ENCODE results near the gene H2AZ2. TPM values are rescaled to one million over a fixed set of nuclear protein-coding genes. Genes with fewer than 3 reads are reported as not detected.
A peak's percentile ranks its signal among the peaks of the same experiment; 100 is the strongest.

The H2AZ2 gene
- 100 to 1,000 TPM; 126 to 242 (median 158) TPM for total RNA-seq
- long read RNA-seq, donor 1, transcript H2AFV-201 (5 exons, 3,804 nt), result minor isoform, 5 of 102 reads
- long read RNA-seq, donor 1, transcript H2AFV-202 (5 exons, 752 nt), result major isoform, 51 of 102 reads
- long read RNA-seq, donor 1, transcript H2AFV-204 (4 exons, 687 nt), result minor isoform, 6 of 102 reads
- long read RNA-seq, donor 1, partial matches to known transcripts, result 0 of 102 reads
- long read RNA-seq, donor 1, other reads (novel, unspliced or antisense), result 31 of 102 reads
- long read RNA-seq, donor 2, transcript H2AFV-202 (5 exons, 752 nt), result major isoform, 40 of 58 reads
- long read RNA-seq, donor 2, partial matches to known transcripts, result 6 of 58 reads
- long read RNA-seq, donor 2, other reads (novel, unspliced or antisense), result 4 of 58 reads

DNA sequence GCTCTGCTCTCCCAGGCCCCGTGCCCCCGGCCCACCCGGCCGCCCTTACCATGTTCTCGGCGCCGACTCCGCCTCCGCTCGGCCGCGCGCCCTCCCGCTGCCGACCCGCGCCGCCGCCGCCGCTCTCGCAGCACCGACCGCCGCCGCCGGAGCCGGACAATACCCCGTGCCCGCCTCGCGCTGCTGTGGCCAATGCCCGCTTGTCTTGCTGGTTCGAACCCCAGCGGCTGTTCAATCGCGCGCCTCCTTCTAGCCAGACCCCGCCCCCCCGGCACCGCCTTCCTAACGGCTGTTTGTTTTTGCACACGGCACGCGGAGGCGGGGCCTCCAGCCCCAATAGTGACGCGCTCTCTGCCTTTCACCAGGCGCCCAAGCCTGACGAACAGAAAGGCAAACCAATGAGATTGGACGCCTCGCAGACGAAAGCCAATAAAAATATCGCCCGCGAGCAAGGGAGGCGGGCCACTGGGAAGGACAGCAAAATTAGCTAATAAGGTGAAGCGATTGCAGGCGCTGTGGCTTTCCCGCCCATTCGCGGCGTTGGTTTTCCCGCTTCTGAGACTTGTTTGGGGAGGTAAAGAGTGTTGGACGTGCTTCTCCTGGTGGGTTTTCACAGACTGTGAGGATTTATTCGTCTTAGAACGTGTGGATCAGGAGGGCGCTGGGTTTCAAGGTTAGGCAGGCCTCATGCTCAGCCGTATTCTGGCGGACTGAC lies at the start of gene H2AZ2:
H2AZ2 (minus strand) TSS at position 168 of the 715 bp plus-strand sequence; CDS start at position 52, 116 bp downstream.
- intact Hi-C loops (cut with DNase I, micrococcal nuclease), result loop anchor here in 1 of 2 donors (10.0 kb wide), 1 partner anchor 263 kb away; the partner anchor contains the start of gene TMED4
- ATAC-seq, result peak; percentile 94
- DNase-seq, result peak; percentile 100
- H3K36me3 ChIP-seq (ENCODE audit: low read depth), result peaks cover 6% of the 10 kb centered on the region
- peaks cover 8% of the 10 kb centered on the region for H3K4me1 ChIP-seq (ENCODE audit: low read depth)
- H3K9me3 ChIP-seq, result no peaks in the 10 kb centered on the region
- TF ChIP-seq, protein P1, sequence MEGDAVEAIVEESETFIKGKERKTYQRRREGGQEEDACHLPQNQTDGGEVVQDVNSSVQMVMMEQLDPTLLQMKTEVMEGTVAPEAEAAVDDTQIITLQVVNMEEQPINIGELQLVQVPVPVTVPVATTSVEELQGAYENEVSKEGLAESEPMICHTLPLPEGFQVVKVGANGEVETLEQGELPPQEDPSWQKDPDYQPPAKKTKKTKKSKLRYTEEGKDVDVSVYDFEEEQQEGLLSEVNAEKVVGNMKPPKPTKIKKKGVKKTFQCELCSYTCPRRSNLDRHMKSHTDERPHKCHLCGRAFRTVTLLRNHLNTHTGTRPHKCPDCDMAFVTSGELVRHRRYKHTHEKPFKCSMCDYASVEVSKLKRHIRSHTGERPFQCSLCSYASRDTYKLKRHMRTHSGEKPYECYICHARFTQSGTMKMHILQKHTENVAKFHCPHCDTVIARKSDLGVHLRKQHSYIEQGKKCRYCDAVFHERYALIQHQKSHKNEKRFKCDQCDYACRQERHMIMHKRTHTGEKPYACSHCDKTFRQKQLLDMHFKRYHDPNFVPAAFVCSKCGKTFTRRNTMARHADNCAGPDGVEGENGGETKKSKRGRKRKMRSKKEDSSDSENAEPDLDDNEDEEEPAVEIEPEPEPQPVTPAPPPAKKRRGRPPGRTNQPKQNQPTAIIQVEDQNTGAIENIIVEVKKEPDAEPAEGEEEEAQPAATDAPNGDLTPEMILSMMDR (IDR thresholded peaks at IDR 0.05), result no peak
- H3K4me3 ChIP-seq, result peak within 1 kb of the TSS; percentile 61

DNA sequence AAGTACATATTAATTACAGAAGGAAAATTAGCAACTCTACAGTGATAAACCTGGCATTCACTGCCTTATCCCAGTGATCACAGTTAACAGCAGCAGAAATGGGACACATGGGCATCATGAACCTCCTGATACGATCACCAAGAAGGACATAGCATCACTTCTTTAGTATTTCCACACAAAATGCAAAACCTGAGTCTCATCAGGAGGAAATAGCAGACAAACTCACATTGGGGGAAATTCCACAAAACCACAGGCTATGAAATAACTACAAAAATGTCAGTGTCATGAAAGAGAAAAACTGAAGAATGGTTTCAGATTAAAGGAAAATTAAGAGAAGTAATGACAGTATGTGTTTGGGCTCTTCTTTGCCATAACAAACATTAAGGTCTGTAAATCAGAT lies 49.4 kb upstream of the H2AZ2 start:
- DNase-seq, result no peak
- TF ChIP-seq, protein P1 (IDR thresholded peaks at IDR 0.05), result no peak
- ATAC-seq, result no peak
- no peaks in the 10 kb centered on the region for H3K9me3 ChIP-seq
- intact Hi-C loops (cut with DNase I, micrococcal nuclease), result no loop called here
- H3K36me3 ChIP-seq (ENCODE audit: low read depth), result no peaks in the 10 kb centered on the region
- H3K4me1 ChIP-seq (ENCODE audit: low read depth), result no peaks in the 10 kb centered on the region
- no peak overlapping the region for H3K4me3 ChIP-seq

DNA sequence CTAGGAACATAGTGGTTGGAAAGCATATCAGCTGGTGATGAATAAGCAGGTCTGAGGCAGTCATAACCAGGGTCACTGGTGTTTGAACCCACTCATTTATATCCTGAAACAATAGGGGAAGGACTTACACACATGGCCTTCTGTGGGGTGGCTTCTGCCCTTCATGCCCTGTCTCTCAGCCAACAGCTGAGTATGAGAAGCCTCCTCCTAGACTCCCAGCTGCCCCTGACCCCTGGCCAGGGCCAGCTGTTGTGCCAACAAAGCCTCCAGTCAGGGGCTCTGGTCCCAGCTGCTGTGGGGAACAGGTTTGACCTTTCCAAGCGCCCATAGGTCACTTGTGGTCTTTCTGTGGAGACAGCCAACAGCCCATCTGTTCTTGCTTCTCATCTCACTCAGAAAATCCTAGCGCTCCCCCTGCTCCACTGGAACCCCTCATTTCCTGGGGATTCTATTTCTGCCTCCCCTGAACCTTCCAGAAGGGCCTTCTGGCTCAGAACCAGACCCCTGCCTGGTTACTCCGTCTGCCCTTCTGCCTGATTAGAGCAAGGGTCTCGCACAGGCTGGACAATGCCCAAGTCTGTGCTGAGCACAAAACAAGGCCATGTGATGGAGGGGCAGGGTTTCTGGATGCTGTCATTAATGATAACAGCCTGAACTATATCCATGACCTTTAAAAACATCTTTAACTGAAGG lies 47.1 kb upstream of the H2AZ2 start:
- DNase-seq (no peak), ATAC-seq (no peak)
- TF ChIP-seq, protein P1 (IDR thresholded peaks at IDR 0.05), result no peak
- Histone ChIP-seq H3K4me1 (ENCODE audit: low read depth) (no peaks in the 10 kb centered on the region), H3K4me3 (no peak overlapping the region), H3K36me3 (ENCODE audit: low read depth) (no peaks in the 10 kb centered on the region), H3K9me3 (no peaks in the 10 kb centered on the region)
- intact Hi-C loops (cut with DNase I, micrococcal nuclease), result no loop called here

DNA sequence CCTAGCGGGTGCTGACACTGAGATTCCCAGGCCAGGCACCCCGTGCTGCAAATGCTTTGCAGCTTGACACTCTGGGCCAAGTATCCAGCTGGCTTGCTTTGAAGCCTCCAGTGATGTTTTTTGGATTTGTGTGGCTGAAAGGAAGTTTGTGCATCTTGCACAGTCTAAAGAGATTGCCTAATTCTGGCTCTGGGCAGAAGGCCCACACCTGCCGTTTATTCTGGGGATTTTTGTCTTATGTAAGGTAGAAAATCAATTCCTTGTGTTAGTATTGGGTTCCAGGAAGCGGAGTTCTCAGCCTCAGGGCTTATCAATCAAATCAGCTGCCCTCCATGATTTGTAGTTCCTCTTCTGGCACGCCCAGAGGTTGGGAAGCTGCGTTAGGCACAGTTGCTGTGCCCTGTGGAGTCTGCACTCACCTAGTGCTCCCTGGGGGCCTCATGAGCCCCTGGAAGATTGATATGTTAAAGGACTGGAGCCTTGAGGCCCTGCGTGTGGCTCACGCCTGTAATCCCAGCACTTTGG lies 45.9 kb upstream of the H2AZ2 start:
- ATAC-seq, result no peak
- H3K4me1 ChIP-seq (ENCODE audit: low read depth), result no peaks in the 10 kb centered on the region
- DNase-seq, result no peak
- intact Hi-C loops (cut with DNase I, micrococcal nuclease), result no loop called here
- H3K36me3 ChIP-seq (ENCODE audit: low read depth), result no peaks in the 10 kb centered on the region
- no peak overlapping the region for H3K4me3 ChIP-seq
- no peaks in the 10 kb centered on the region for H3K9me3 ChIP-seq
- TF ChIP-seq, protein P1 (IDR thresholded peaks at IDR 0.05), result no peak

DNA sequence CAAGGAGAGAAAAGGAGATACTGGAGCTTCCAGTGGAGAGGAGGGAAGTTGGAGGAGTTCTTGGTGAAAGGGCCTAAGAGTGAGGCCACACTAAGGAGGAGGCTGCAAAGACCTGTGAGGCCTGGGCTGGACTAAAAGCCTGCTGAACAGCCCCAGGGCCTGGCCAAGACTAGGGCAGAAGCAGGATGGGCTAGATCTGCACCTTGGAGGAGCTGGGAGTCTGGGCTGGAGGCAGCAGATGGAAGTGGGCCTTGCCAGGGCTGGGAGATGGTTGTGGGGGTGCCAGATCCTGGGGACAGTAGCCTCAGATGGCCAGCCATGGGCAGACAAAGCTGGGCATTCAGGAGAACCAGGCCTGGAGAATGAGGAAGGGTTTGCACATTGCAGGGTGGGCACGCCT lies 43.9 kb upstream of the H2AZ2 start:
- Histone ChIP-seq H3K4me1 (ENCODE audit: low read depth) (no peaks in the 10 kb centered on the region), H3K36me3 (ENCODE audit: low read depth) (no peaks in the 10 kb centered on the region), H3K9me3 (no peaks in the 10 kb centered on the region), H3K4me3 (no peak overlapping the region)
- no peak for ATAC-seq
- intact Hi-C loops (cut with DNase I, micrococcal nuclease), result no loop called here
- DNase-seq, result no peak
- TF ChIP-seq, protein P1 (IDR thresholded peaks at IDR 0.05), result no peak

Data from mucosa of descending colon (tissue), 3 donors.